ENCODE data around the gene MTUS2.
"Not testable (repeated sequence)": the region's sequence is repeated elsewhere in the genome, so short reads cannot be mapped to it uniquely, and the experiment has no call there.

Gene MTUS2

DNA sequence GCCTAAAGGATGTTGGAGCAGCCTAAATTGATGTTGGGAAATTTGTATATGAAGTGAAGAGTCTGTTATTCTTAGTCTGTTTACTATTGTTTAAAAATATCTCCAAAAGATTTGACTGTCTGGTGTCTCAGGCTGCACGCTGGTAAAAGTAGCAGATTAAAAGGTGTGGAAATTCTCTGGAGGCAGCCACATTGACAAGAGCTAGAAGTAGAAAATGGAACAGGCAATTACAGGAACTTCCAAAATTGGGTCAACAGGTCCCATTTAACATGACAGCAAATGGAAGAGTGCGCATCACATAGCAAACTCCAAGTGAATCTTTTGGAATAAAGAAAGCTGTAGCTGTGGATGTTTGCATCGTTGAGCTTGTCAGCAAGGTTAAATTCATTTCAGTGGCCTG is 138.3 kb downstream of the MTUS2 start:
- no peak for DNase-seq (ENCODE audit: low read depth in 2 of 2)

DNA sequence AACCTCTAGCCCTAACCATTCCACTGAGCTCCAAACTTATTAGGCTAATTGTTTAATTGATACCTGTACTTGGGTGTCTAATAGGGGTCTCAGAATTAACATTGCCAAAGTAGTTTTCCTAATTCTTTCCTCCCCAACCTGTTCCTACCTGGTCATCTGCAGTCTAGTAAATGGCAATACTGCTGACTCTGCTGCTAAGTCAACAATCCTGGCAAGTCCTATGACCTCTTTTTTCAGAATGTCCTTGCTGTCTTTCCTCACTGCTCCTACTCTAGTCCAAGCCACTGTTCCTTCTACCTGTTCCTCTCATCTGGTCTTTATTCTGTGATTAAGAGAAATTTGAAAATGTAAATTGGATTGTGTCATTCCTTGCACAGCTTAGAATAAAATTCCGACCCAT is 143.9 kb downstream of the MTUS2 start:
- DNase-seq (ENCODE audit: low read depth in 2 of 2), result no peak

DNA sequence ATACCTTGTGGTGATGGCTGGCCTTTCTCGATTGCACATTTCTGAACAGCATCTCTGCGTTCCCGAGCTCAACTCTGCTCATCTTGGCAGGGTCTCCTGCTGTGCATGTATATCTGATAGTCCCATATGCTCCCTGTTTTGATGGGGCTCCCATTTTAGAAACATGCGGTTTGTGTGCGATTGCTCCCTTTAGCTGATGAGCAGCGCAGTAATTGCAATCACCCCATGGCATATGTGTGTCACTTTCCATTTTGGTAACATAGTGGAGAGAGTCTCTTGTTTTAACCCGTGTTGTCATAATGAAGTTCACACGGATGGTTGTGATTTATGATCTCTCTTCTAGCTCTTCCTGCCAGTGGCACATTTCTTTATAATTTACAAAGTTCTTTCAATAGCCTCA is 144.7 kb downstream of the MTUS2 start:
- DNase-seq (ENCODE audit: low read depth in 2 of 2), result no peak

DNA sequence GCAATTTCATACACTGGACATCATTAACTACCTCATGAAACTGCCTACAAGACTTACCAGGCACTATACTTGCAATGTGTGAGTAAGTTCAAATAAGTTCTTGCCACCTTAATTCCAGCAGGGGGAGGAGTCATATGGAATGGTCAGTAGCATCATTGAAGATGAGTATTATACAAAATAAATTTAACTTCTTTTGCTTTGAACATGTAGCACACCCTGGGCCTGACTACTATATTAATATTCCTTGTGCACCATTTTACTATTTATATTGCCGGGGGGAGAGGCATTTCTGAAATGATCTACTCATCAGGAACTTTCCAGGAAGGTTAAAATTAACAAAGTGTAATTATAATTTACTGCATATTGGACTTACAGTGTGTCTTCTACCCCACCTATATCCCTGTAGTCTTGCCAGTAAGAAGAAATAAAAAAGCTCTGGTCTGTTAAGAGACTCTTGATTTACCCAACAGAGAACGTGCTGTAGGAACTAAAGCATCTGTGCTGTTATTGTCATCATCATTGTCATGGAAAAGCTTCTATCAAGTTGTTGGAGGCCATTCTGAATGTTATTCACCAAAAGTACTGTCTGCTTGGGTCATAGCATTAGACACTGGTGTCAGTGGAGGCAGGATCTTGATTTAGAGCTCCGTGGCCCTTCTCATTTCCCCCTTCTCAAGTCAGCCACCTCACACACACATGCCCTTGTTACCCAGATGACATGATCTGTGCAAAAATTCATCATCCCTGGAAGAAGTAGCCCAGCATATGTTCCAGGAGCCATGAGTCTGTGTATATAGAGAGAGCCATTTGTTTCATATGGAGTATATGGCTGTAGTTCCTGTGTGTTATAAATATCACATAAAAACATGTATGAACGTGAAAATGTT is 147.1 kb downstream of the MTUS2 start:
- no peak for DNase-seq (ENCODE audit: low read depth in 2 of 2)

DNA sequence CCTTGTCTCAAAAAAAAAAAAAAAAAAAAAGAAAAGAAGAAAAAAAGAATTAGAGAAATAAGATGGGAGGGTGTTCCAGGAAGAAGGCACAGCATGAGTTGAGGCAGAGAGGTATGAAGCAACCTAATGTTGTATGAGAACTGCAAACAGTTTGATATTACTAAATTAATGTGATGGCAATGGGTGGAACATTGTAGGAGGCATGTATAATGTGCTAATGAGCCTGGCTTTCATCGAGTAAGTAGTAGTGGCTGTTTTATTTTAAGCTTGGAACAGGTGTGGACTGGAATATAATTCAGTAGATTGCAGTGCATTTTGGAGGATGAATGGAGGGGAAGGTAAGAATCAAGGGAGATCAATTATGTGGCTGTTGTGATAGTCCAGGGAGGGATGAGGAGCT is 156.1 kb downstream of the MTUS2 start:
- DNase-seq (ENCODE audit: low read depth in 2 of 2), result no peak

DNA sequence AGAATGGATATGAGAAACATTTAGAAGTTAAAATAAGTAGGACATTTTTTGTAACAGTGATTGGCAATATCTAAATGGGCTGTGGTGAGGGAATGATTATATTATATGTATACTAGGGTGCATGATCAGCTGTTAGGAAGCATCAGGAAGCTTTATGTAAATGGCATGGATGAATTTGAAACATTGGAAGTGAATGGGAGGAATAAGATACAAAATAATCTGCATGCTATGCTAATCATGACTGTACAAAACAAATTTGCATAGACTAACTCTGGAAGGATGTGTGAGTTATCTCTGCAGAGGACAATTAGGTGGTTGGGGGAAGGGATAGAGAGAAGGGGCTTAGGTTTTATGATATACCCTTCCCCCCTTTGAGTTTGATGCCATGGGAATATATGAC is 156.5 kb downstream of the MTUS2 start:
- DNase-seq (ENCODE audit: low read depth in 2 of 2), result no peak

DNA sequence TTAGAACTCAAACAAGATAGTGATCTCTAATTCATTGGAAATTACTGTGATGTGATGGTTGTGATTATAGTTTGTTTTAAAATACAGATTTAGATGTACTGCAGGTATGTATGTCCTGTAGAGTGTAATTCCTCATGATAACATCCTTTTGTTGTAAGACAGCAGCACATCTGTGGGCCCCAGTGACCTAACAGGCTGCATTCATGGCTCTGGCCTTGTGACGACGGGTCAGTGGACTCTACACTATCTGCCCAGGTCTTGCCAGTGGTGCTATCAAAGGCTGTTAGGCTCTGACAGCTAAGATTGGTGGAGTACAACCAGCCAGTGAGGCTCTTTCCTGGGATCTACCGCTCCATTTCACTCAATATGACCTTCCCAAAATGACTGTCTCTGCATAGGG is 158.4 kb downstream of the MTUS2 start:
- no peak for DNase-seq (ENCODE audit: low read depth in 2 of 2)

DNA sequence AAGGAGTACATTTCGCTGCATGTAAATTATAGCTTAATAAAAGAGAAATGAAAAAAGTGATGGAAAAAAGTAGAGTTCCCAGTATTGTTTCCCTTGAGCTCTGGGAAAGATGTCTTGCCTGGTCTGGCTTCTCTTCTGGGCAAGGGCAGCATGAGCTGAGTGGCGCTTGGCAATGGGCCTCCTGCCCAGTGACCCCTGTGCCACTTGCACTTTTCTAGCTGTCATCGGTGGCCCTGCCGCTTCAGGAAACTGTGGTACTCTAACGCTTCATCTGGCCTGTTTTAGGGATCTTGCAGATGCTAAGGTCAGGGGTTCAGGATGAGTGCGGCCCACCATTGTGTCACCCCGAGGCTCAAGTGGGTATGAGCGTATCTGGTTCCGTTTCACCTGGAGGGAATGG is 161.4 kb downstream of the MTUS2 start:
- no peak for DNase-seq (ENCODE audit: low read depth in 2 of 2)

DNA sequence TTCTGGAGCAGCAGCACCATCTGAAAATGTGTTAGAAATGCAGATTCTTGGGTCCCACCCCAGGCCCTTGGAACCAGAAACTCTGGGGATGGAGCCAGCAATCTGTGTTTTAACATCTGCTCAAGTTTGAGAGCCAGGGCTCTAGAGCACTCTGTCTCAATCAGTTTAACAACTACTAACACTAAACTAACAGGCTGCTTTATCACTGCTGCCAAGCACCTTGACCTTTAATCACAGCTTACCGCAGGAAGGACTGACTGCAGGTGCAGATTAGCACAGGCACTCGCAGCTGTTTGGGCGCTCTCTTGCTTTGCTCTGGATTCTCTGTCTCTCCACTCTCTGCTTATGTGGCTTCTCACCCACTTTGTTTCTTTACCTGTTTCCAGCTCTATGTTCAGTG is 163.5 kb downstream of the MTUS2 start:
- no peak for DNase-seq (ENCODE audit: low read depth in 2 of 2)

DNA sequence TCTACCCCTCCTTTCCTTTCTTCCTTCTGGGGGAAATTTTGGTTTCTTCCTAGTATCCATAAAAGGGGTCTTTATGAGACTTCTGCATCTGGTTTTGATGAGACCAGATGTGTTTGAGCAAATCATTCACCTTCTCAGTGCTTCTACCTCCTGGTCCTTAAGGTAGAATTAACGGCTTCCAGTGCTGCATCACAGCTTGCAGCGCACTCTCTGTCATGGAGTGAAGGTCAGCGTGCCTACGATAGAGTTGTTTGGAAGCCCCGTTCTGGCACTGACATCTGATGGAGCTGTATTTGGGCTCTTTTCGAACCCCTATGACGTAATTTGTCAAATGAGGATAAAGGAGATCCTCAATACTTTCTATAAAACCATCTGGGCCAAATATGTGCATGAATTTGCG is 164.2 kb downstream of the MTUS2 start:
- DNase-seq (ENCODE audit: low read depth in 2 of 2), result no peak

DNA sequence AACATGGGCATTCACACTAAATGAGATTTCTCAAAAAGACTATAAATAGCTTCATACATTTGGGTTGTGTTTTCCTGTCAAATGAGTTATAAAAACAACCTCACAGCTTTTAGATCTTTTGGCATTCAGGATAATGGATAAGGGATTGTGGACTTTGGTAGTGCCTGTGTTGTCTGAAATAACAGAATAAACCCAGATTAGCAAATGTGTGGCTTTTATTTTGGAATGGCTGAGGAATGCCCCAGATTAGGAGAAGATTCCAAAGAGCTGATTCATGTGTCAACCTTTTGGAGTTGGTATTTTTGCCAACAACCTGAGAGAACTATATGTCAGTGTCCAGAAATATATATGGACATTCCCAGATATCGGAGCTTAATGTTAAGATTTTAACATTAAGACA is 164.7 kb downstream of the MTUS2 start:
- DNase-seq (ENCODE audit: low read depth in 2 of 2), result no peak

DNA sequence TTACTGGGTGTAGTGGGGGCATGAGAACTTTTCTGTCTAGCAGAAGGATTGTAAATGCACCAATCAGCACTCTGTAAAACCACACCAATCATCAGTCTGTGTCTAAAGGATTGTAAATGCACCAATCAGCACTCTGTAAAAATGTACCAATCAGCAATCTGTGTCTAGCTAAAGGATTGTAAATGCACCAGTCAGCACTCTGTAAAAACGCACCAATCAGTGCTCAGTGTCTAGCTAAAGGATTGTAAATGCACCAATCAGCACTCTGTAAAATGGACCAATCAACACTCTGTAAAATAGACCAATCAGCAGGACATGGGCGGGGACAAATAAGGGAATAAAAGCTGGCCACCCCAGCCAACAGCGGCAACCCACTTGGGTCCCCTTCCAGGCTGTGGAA is 170.2 kb downstream of the MTUS2 start:
- DNase-seq (ENCODE audit: low read depth in 2 of 2), result not testable (repeated sequence)

DNA sequence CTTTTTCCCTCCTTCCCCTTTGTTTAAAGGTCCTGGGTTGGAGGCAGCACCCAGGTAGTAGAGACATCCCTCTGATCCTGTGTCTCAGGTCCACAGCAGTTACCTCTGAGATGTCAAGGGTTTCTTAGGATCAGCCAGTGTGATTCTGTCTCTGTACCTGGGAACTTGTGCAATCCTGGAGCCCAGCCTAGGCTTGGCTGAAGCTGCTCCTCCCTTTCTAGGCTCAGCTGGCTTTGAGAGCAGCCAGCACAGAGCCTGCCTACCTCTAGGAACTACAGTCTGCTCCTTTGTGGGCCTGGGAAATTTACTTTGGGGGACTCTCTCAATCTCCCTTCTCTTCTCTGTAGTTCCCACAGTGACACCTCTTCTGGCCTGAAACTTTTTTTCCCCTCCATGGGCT is 171.6 kb downstream of the MTUS2 start:
- DNase-seq (ENCODE audit: low read depth in 2 of 2), result no peak

DNA sequence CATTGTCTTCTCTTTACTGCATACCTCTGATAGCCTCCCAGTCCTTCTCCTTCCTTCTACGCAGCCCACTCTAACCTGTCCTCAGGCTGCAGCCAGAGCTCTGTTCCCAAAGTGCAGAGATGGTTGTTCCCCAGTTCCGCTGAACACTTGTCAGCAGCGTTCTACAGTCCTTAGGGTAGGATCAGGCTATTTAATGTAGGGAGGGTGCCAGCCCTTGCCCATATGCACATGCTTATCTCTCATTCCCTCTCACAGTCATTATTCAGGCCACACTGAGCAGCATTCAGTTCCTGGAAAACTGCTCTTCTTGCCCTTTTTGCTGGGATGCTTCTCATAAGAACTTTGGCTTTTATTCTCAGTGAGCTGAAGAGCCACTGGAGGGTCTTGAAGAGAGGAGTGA is 180.7 kb downstream of the MTUS2 start:
- no peak for DNase-seq (ENCODE audit: low read depth in 2 of 2)

DNA sequence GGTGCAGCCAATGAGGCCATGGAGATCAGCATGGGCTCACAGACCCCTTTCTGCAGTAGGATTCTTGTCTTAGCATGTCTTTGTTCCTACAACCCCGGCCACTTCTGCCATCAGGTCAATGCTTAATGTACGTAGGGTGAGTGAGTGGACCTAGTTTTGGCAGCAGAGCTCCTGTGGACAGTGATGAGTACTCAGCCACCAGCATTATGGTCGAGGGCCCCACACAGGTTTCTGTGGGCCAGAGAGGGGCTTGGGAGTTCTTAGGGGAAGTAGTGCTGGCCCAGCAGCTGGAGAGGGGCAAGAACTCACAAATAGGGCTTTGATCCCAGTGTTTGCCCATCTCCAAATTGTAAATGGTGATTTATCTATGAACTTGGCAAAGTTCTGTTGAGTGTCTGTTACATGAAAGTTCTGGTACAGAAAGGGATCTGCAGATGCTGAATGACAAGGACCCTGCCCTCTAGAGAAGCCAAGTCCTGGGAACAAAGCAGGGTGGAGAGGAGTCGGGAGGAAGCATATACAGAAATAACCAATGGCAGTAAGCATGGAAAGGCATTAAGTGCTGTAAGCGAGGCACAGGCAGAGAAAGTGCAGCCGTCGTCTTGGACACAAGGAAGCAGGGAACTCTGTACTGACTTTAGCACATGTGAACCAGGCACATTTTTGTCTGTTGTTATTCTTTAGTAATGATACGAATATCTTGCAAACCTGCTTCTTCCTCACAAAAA is 185.1 kb downstream of the MTUS2 start:
- no peak for DNase-seq (ENCODE audit: low read depth in 2 of 2)

DNA sequence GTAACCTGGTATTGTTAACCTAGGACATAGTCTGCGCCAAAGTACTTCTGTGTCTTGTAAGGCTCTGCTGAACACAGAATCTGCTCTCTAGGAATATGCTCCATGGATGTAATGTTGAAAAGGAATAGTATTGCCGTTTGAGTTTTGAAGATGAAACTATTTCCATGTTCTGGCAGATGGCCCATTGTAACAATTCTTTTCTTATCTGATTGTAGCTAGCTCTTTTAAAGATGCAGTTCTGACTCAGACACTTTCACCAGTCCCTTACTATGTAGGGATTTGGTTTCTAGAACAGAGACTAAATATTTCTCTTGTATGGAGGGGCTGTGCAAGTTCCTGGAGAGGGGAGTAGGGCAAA is 185.6 kb downstream of the MTUS2 start:
- DNase-seq (ENCODE audit: low read depth in 2 of 2), result no peak

DNA sequence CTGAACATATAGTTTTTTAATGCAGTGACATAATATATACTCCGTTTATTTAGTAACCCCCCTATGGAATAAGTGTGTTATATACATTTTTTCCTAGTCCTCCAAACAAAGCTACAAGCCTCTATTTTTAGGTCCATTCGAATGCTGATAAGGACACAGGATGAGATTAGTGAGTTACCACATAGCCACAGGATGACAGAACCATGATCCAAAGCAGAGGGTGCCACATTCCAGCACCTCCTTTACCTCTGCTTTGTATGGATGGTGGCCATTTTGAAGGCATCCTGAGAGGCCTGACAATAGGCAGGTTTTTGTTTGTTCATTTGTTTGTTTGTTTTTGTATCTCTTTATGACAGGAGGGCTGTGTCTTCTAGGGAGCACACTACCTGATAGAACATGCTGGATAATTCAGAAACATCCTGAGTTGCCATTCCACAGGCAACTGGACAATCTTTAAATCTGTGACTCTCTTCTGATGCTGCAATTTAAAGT is 186.3 kb downstream of the MTUS2 start:
- no peak for DNase-seq (ENCODE audit: low read depth in 2 of 2)

DNA sequence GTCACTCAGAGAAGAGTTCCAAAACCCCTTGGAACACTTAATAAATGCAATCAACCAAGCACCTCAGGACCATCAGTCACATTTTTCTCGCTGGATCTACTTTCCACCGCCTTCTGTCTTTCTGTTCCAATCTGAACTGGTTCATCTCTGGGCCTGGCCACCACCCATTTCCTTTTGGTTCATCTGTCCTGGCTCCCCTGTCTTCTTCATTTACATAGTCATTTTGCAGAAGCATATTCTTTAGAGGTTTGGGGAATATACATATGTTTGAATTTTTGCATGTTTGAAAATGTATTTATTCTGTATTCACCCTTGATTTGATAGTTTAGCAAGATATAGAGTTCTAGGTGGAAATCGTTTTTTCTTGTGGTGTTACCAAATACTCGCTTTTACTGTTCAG is 188.2 kb downstream of the MTUS2 start:
- no peak for DNase-seq (ENCODE audit: low read depth in 2 of 2)

DNA sequence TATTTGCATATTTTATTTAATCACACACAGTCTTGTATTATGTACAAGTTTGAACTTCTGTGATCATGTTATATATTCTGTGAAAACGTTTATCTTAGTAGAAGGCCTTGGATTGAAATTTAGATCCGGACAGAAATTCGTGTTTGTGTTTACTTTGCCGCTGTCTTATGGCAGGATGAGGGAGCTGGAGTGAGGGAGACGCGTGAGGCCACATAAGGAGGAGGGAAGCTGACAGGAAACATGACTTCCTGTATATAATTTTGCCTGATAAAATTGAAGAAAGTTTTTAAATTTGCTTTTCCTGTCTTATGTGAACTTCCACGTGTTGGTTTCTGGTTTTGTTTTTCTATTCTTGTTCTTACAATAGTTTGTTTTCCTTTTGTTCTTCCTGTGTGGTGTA is 200.2 kb downstream of the MTUS2 start:
- DNase-seq (ENCODE audit: low read depth in 2 of 2), result no peak

DNA sequence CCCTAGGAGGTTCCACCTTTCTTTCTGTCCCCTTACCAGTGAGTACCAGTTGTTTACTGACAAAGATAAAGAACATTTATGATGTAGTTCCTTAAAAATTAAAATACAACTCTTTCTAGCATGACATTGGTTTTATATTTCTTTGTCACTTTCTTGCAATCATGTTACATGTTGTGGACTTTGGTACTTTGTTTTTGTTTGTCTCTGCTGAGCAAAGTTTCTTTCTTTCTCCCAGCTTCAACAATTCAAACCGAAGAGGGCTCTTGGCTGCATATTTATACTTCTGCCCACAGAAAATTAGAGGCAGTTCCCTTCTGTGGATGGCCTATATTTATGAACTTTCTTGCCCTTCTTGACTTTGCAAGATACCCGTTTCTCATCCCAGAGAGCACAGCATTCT is 201.2 kb downstream of the MTUS2 start:
- DNase-seq (ENCODE audit: low read depth in 2 of 2), result no peak

DNA sequence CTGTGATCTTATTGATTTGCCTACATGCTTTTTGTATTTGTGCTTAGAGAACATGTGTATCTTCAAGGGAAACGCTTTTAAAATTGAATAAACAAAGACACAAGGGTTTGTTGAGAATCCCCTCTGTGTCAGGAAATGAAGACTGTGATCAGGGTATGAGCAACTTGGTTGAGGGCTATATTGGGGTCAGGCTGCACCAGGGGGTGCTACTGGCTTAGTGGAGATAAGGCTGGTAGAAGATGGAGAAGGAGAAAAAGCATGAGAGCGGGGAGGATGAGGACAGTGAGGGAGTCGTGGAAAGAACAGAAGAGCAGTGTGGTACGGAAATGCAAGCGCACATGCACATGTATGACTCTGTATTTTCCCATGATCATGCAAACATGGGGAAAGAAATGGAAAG is 201.6 kb downstream of the MTUS2 start:
- DNase-seq (ENCODE audit: low read depth in 2 of 2), result no peak

DNA sequence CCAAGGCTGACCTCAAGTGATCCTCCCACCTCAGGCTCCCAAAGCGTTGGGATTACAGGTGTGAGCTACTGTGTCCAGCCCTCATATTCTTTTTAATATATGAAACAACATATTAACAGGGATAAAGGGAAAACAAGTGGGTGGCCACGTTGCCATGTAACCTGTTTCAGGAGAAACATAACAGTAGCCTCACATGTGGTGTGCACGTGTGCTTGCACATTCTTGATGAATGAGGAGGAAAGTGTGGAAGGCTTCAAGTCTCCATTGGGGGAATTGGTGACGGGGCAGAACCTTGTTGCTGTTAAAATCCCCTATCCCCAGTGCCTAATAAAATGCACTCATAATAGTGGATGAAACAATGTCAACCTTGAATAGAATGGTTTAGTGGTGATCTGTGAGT is 202.3 kb downstream of the MTUS2 start:
- no peak for DNase-seq (ENCODE audit: low read depth in 2 of 2)

DNA sequence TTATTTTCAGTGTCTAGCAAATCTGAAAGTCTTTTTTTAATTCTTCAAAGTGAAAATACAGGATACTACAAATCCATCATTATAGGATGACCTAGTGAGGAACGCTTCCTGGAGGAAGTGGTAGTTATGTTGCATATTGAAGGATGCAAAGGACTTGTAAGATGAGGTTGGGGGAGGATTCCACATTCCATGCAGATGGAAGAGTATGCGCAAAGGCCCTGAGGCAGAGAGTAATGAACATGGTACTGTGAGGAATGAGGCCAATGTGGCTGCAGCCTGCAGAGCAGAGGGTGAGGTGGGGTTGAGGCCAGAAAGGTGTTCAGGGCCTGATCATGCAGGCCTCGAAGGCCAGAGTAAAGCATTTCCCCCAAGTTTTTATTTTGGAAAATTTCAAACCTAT is 202.8 kb downstream of the MTUS2 start:
- DNase-seq (ENCODE audit: low read depth in 2 of 2), result no peak

Measured in stimulated activated CD8-positive, alpha-beta memory T cell treated with anti-CD3 and anti-CD28 coated beads, Interleukin-7, amount 100 ng/mL, for 1 hour (primary cell).